GM12878 (cell line): ENCODE data around the gene SOX2. TPM values are rescaled to one million over a fixed set of nuclear protein-coding genes. Genes with fewer than 3 reads are reported as not detected.
A peak's percentile ranks its signal among the peaks of the same experiment; 100 is the strongest.

Source experiments
- ATAC-seq: fragments of 200-7000 bp; cut with Tn5 transposase; 3 replicates; pipeline ENCODE4 v1.9.1; 2020; ENCODE audit warnings: mild to moderate bottlenecking, moderate library complexity
- BruUV-seq: library from RNA; stranded (reverse); fragments of 400-500 nt; replicated peaks from 2 replicates; lab custom pipeline; 2021; lab: Mats Ljungman, UMichigan
- CTCF ChIA-PET: fragments of 300-600 bp; sonication (Branson Sonifier 250); formaldehyde crosslinking; extraction: SDS; loops from one replicate; lab custom pipeline; 2021; ENCODE audit warnings: inconsistent platforms; lab: Yijun Ruan, JAX
- POLR2A ChIA-PET: fragments of 350-600 bp; formaldehyde crosslinking; extraction: SDS; loops from one replicate; lab custom pipeline; 2021; ENCODE audit warnings: inconsistent platforms; lab: Charles Lee
- RAD21 ChIA-PET: fragments of 300-600 bp; sonication (Branson Sonifier 250); formaldehyde crosslinking; loops from one replicate; lab custom pipeline; 2023; ENCODE audit warnings: antibody characterized with exemption; ENCODE audit not compliant: unreplicated experiment; lab: Charles Lee
- SMC1A ChIA-PET: fragments of 300-600 bp; sonication (Branson Sonifier 250); formaldehyde crosslinking; loops from one replicate; lab custom pipeline; 2023; ENCODE audit not compliant: unreplicated experiment, uncharacterized antibody; lab: Charles Lee
- DNase-seq: peaks from one replicate; pipeline ENCODE4 v3.0.0-alpha.2; 2011; ENCODE audit warnings: low read depth, low spot score
- FAIRE-seq: peaks from 3 replicates; lab custom pipeline; 2011; peaks lifted over from hg19 to GRCh38; lab: Jason Lieb, UNC
- H2AFZ ChIP-seq: 2 replicates; pipeline ENCODE4 v1.6.0; 2011; ENCODE audit warnings: low read depth, low read length, control low read depth; ENCODE audit not compliant: control insufficient read depth
- H3K27ac ChIP-seq: 2 replicates; pipeline ENCODE4 v1.5.1; 2011; ENCODE audit warnings: control low read depth; ENCODE audit not compliant: control insufficient read depth, insufficient read depth
- H3K27me3 ChIP-seq, 2 experiments: replicated peaks in 1 of 2; 2 replicates each; pipeline versions ENCODE4 v1.6.0 to v1.6.1; 2011; ENCODE audit warnings: low read length in 1 of 2; ENCODE audit not compliant: control insufficient read depth in 2 of 2, insufficient read depth in 2 of 2
- H3K36me3 ChIP-seq, 2 experiments: 2 replicates each; pipeline ENCODE4 v1.5.1; 2011; ENCODE audit warnings: low read length in 1 of 2; ENCODE audit not compliant: control insufficient read depth in 2 of 2, insufficient read depth in 2 of 2
- H3K4me1 ChIP-seq: 2 replicates; pipeline ENCODE4 v1.6.1; 2011; ENCODE audit warnings: mild to moderate bottlenecking, low read length, moderate library complexity, mixed read lengths; ENCODE audit not compliant: control insufficient read depth, insufficient read depth
- H3K4me2 ChIP-seq: 2 replicates; pipeline ENCODE4 v1.6.0; 2011; ENCODE audit warnings: control low read depth; ENCODE audit not compliant: control insufficient read depth, insufficient read depth
- H3K4me3 ChIP-seq: fragments of 200-600 bp; sonication (generic); 2 replicates; pipeline ENCODE4 v1.5.1; 2016
- H3K79me2 ChIP-seq: 2 replicates; pipeline ENCODE4 v1.6.0; 2011; ENCODE audit warnings: low read length; ENCODE audit not compliant: control insufficient read depth, insufficient read depth
- H3K9ac ChIP-seq: 2 replicates; pipeline ENCODE4 v1.8.0; 2011; ENCODE audit warnings: low read length, control low read depth, mixed read lengths; ENCODE audit not compliant: control insufficient read depth, insufficient read depth
- H3K9me3 ChIP-seq: replicated peaks from 3 replicates; pipeline ENCODE4 v1.5.1; 2011; ENCODE audit warnings: mild to moderate bottlenecking, low read length; ENCODE audit not compliant: control insufficient read depth, insufficient read depth
- H4K20me1 ChIP-seq: 2 replicates; pipeline ENCODE4 v1.6.0; 2011; ENCODE audit not compliant: control insufficient read depth, insufficient read depth
- BCL11A ChIP-seq: IDR thresholded peaks from 2 replicates; pipeline ENCODE4 v1.6.1; 2011; ENCODE audit warnings: low read depth, low read length
- CHD4 ChIP-seq: fragments of 200-600 bp; sonication (generic); IDR thresholded peaks from 2 replicates; pipeline ENCODE4 v1.6.1; 2016; ENCODE audit warnings: mild to moderate bottlenecking
- CREM ChIP-seq: IDR thresholded peaks from 2 replicates; pipeline ENCODE4 v1.6.1; 2014; ENCODE audit warnings: antibody characterized with exemption, low read depth
- E4F1 ChIP-seq: fragments of 450-650 bp; IDR thresholded peaks from 2 replicates; pipeline ENCODE4 v1.6.1; 2018; ENCODE audit warnings: borderline replicate concordance, mild to moderate bottlenecking; ENCODE audit not compliant: partially characterized antibody
- NR2C1 ChIP-seq: fragments of 450-650 bp; IDR thresholded peaks from 2 replicates; pipeline ENCODE4 v1.6.1; 2017; ENCODE audit warnings: antibody characterized with exemption, mild to moderate bottlenecking, moderate library complexity
- RAD21 ChIP-seq: IDR thresholded peaks from 2 replicates; pipeline ENCODE4 v1.6.1; 2011; ENCODE audit warnings: mild to moderate bottlenecking, low read depth, low read length, moderate library complexity; ENCODE audit not compliant: insufficient read depth
- SREBF1 ChIP-seq: IDR thresholded peaks from 2 replicates; pipeline ENCODE4 v1.6.1; 2012; ENCODE audit warnings: mild to moderate bottlenecking, low read length
- STAT3 ChIP-seq: IDR thresholded peaks from 2 replicates; pipeline ENCODE4 v1.6.1; 2011; ENCODE audit warnings: low read depth, low read length, improper control_type of control experiment
- ZBED1 ChIP-seq: IDR thresholded peaks from 2 replicates; pipeline ENCODE4 v1.6.1; 2016; ENCODE audit warnings: borderline replicate concordance
- ZNF384 ChIP-seq: IDR thresholded peaks from 2 replicates; pipeline ENCODE4 v1.6.1; 2012; ENCODE audit warnings: low read depth, mild to moderate bottlenecking, low read length, improper control_type of control experiment, borderline replicate concordance
- WGBS: methylation state at CpG from one replicate; pipeline ENCODE4 v1.1.6; 2016; ENCODE audit warnings: low lambda C conversion rate; ENCODE audit not compliant: insufficient replicate concordance, insufficient coverage; ENCODE audit errors: missing lambda C conversion rate; 5-methylcytosine and 5-hydroxymethylcytosine counted together
- in situ Hi-C: fragments of 300-500 bp; cut with MboI; formaldehyde crosslinking; loops from 9 replicates; pipeline ENCODE4 v1.14.3; 2018; ENCODE audit warnings: mixed read lengths
- intact Hi-C: fragments of 100-400 bp; cut with micrococcal nuclease; formaldehyde crosslinking; loops from one replicate; pipeline ENCODE4 v1.14.2; 2022; ENCODE audit not compliant: unreplicated experiment
- polyA plus RNA-seq, 11 experiments: library from polyadenylated mRNA; depleted of rRNA in 4 of 11; unstranded in 6 of 11; stranded (reverse) in 5 of 11; fragments of >200 nt; fragmentation: Nextera tagmentation in 4 of 11; fragmentation: Illumina TruSeq in 1 of 11; extraction: Ambion mirVana in 4 of 11; extraction: Trizol in 1 of 11; gene quantifications; 1 replicate in 1 of 11; 2 replicates in 10 of 11; pipeline versions ENCODE4 v1.2.1 to v1.2.3, GENCODE V29; 2011 to 2016; ENCODE audit warnings: inconsistent platforms in 2 of 11, missing spikeins in 2 of 11, low read depth in 1 of 11
- total RNA-seq, 4 experiments: library from RNA; depleted of rRNA in 3 of 4; stranded (reverse); fragments of >200 nt in 3 of 4; fragmentation: Illumina TruSeq in 1 of 4; extraction: Trizol in 1 of 4; gene quantifications; 2 replicates each; pipeline versions ENCODE4 v1.2.1 to v1.2.3, GENCODE V29; 2013 to 2021

The SOX2 gene
- total and polyA plus RNA-seq, 10 of the 15 experiments (the other 5 are each of a cell fraction or from before 2014, with no cell fraction given): 0.06 to 0.10 (median 0.07) TPM; not detected in 6

DNA sequence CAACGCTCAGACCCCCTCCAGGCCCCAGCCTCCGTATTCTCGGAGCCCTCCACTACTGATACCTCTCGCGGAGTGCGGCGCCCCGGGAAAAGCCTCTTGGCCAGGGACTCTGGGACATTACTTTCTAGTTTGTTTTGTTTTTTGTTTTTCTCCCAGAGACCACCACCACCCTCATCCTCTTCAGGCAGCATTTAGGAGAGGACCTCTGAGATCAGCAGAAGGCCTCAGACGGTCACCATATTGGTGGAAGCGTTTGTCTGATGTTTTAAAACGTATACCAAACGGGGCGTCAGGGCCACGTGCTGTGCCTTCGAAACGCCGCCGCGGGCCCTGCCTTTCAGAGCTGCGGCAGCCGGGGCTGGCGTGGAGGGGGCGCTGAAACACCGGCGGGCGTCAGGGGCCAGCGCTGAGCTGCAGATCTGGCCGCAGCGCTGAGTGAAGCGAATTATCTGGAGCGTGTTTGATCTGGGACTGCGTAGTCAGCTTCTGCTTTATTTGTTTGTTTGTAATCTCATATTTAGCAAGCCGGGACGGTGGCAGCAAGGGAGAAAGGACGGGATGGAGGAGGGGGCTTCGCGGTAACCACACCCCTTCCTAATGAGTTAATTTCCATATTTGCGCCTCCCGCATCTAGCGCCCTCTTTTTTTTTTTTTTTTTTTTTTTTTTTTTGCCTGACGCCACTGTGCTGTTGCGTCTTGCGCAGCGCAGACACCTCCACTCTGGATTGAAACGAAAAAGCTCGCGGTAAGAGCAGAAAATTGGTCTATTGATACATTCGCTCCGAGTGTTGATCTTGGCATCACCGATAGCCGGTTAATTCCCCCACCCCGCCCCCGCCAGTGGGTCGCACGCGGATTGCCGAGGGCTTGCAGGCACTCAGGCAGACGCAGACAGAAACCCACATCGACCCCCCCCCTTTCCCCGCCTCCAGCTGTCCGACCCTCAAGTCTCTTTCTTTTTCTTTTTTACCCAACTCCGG lies 14.9 kb downstream of the SOX2 start:
- ChIA-PET CTCF (no interaction called here), SMC1A (no interaction called here), POLR2A (no interaction called here), RAD21 (no interaction called here)
- Histone ChIP-seq H3K27me3 (peaks cover 9 to 26% of the 10 kb centered on the region in 2 experiments), H4K20me1 (no peaks in the 10 kb centered on the region; the same call in 1 of the 2 replicates), H3K27ac (no peak overlapping the region), H3K4me3 (peak overlapping the region; percentile 66), H3K36me3 (no peaks in the 10 kb centered on the region), H3K9ac (no peak overlapping the region), H3K79me2 (no peaks in the 10 kb centered on the region), H3K4me1 (no peaks in the 10 kb centered on the region), H3K4me2 (peak overlapping the region; percentile 83), H3K9me3 (no peaks in the 10 kb centered on the region; the same call in 2 of the 3 replicates), H2AFZ (no peak overlapping the region)
- DNase-seq (no peak), ATAC-seq (no peak), FAIRE-seq (no peak)
- WGBS: 29% methylated on average over 58 of the region's 62 CpGs
- BruUV-seq: no TSS peak
- in situ Hi-C loops: no loop called here
- intact Hi-C loops: no loop called here
- TF ChIP-seq CHD4: no peak
- TF ChIP-seq CREM: no peak
- TF ChIP-seq ZBED1: no peak
- TF ChIP-seq NR2C1: no peak
- TF ChIP-seq E4F1: no peak
- TF ChIP-seq RAD21: peak; percentile 51
- no peak for TF ChIP-seq SREBF1
- TF ChIP-seq STAT3: no peak
- TF ChIP-seq ZNF384: peak; percentile 55; the same call in 1 of the 2 replicates
- TF ChIP-seq BCL11A: no peak
